Cardiac muscle cell (in vitro differentiated cells and primary cell): ENCODE data around the gene TSN. TPM values are rescaled to one million over a fixed set of nuclear protein-coding genes. Genes with fewer than 3 reads are reported as not detected.

Experiments used
- DNase-seq, 2 donors: peaks; one replicate each; pipeline versions ENCODE4 v3.0.0 to v3.0.0-alpha.2; 2010 to 2017; ENCODE audit warnings: low read depth in 1 of 2, low spot score in 1 of 2
- H3K27ac ChIP-seq: fragments of 200-600 bp; sonication (generic); 2 replicates; pipeline ENCODE4 v1.5.1; 2016
- H3K27me3 ChIP-seq: fragments of 200-600 bp; sonication (generic); 2 replicates; pipeline ENCODE4 v1.6.0; 2016; ENCODE audit warnings: control low read depth
- H3K36me3 ChIP-seq: fragments of 200-600 bp; sonication (generic); 2 replicates; pipeline ENCODE4 v1.5.1; 2016; ENCODE audit warnings: control low read depth
- H3K4me1 ChIP-seq: fragments of 200-600 bp; sonication (generic); 2 replicates; pipeline ENCODE4 v1.8.1; 2017; ENCODE audit warnings: low read depth, mild to moderate bottlenecking, mixed run types
- H3K4me3 ChIP-seq: fragments of 200-600 bp; sonication (generic); 2 replicates; pipeline ENCODE4 v1.5.1; 2016; ENCODE audit warnings: mild to moderate bottlenecking
- H3K9me3 ChIP-seq: fragments of 200-600 bp; sonication (generic); 2 replicates; pipeline ENCODE4 v1.5.1; 2017; ENCODE audit warnings: low read depth, mild to moderate bottlenecking, control low read depth
- polyA plus RNA-seq: library from polyadenylated mRNA; unstranded; fragments of >200 nt; fragmentation: Nextera tagmentation; extraction: Ambion mirVana; gene quantifications from 2 replicates; pipeline ENCODE4 v1.2.1, GENCODE V29; 2016
- total RNA-seq: library from RNA; depleted of rRNA; stranded (reverse); fragments of >200 nt; gene quantifications from 2 replicates; pipeline ENCODE4 v1.2.3, GENCODE V29; 2016
- TF ChIP-seq, protein P1 (sequence below): IDR thresholded peaks from 2 replicates; pipeline ENCODE4 v1.5.1; 2012; ENCODE audit warnings: low read depth, mild to moderate bottlenecking, low read length

TSN gene
- total and polyA plus RNA-seq, 2 experiments from 2014 or later: 27.0 to 57.3 TPM

DNA sequence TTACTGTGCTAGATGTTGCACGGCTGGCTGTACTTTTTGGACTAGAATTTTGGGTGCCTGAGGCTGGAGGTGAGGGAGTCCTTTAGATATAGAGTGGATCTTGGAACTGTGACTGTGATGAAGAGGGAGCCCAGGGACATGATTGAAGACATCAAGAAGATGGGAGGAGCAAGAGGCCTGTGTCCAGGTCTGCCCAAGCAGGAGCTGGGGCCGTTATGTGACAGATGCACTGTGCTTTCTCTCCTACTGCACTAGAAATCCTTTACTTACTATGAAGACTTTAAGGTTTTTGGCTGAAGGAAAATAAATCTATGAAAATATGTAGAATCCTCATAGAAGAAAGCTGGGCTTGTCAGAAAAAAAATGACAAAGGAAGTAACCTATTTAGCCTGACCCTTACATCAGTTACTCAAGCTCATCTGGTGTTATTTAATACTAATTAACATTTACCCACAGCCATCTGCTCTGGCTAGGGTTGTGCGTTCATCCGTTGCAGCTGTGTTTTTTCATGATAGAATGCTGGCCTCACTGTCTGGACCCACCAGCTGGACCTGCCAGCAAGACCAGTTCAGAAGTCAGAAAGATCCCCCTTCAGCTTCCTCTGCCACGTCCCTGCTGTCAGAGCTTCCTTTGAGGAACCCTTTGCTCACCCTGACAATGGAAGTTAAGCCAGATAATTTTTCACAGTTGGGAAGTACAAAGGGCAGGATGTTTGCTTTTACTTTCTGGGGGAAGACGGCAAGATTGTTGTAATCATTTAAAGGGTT lies 16.7 kb downstream of the TSN start:
- H3K27me3 ChIP-seq: no peaks in the 10 kb centered on the region
- TF ChIP-seq, protein P1, sequence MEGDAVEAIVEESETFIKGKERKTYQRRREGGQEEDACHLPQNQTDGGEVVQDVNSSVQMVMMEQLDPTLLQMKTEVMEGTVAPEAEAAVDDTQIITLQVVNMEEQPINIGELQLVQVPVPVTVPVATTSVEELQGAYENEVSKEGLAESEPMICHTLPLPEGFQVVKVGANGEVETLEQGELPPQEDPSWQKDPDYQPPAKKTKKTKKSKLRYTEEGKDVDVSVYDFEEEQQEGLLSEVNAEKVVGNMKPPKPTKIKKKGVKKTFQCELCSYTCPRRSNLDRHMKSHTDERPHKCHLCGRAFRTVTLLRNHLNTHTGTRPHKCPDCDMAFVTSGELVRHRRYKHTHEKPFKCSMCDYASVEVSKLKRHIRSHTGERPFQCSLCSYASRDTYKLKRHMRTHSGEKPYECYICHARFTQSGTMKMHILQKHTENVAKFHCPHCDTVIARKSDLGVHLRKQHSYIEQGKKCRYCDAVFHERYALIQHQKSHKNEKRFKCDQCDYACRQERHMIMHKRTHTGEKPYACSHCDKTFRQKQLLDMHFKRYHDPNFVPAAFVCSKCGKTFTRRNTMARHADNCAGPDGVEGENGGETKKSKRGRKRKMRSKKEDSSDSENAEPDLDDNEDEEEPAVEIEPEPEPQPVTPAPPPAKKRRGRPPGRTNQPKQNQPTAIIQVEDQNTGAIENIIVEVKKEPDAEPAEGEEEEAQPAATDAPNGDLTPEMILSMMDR: no peak
- no peak overlapping the region for H3K27ac ChIP-seq
- H3K4me1 ChIP-seq: no peaks in the 10 kb centered on the region
- DNase-seq: peak in 1 of 2 donors; percentile 54
- H3K9me3 ChIP-seq: no peaks in the 10 kb centered on the region
- no peak overlapping the region for H3K4me3 ChIP-seq
- peaks cover 3% of the 10 kb centered on the region for H3K36me3 ChIP-seq

DNA sequence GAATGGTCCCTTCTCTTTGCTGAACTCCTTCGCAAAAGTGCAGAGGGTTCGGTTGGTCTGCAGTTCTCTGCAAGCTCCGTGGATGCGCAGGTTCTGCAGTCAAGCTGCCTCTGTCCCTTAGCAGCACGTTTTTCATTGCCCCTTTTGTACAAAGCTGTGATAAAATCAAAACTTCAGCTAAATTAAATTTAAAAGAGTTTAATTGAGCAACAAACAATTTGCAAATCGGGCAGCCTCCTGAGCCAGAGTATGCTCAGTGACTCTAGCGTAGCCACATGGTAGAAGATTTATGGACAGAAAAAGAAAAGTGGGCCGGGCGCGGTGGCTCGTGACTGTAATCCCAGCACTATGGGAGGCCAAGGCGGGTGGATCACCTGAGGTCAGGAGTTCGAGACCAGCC lies 18.8 kb downstream of the TSN start:
- TF ChIP-seq, protein P1: no peak
- H3K27me3 ChIP-seq: no peaks in the 10 kb centered on the region
- no peaks in the 10 kb centered on the region for H3K9me3 ChIP-seq
- no peak for DNase-seq
- no peak overlapping the region for H3K27ac ChIP-seq
- H3K4me1 ChIP-seq: no peaks in the 10 kb centered on the region
- no peaks in the 10 kb centered on the region for H3K36me3 ChIP-seq
- no peak overlapping the region for H3K4me3 ChIP-seq

DNA sequence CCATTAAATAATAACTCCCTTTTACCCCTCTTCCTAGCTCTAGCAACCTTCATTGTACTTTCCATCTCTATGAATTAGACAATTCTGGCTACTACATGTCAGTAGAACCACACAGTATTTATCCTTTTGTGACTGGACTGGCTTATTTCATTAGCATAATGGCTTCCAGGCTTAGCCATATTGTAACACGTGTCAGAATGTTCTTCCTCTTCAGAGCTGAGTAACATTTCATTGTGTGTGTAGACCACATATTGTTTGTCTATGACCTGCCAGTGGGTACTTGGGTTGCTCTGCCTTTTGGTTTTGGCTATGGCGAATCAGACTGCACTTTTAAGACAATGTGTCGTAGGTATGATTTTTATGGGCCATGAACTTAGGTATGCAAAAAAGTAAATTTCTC lies 20.9 kb downstream of the TSN start:
- no peaks in the 10 kb centered on the region for H3K36me3 ChIP-seq
- TF ChIP-seq, protein P1: no peak
- DNase-seq: no peak

DNA sequence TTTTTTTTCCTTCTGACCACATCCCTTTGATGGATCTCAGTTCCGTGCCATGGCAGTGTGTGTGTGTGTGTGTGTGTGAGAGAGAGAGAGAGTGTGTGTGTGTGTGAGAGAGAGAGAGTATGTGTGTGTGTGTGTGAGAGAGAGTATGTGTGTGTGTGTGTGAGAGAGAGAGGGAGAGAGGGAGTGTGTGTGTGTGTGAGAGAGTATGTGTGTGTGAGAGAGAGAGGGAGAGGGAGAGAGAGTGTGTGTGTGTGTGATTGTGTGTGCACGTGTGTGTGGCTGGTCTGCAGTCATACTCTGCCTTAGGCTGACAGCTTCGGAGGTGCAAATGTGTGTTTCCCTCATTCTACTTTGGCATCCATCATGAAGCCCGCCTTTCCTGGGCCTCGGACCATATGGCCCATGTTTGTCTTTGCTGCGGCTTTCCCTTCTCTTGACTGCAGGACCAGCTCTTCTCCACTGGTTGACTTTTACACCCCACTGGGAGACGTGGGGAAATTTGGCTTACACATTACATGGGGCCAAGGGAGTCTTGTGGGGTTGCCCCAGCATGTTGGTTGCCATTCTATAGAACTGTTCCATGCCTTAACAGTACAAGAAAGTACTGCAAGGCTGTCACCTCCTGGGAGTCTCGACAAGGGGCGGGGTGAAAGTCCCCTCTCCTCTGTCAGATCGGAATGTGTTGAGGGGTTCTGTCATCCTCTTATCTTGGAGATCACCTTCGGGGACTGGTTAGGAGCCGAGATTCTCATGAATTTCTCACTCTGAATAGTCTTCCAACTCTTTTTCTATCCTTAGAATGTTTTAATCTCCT lies 21.6 kb downstream of the TSN start:
- H3K36me3 ChIP-seq: no peaks in the 10 kb centered on the region
- TF ChIP-seq, protein P1: no peak
- no peaks in the 10 kb centered on the region for H3K27me3 ChIP-seq
- no peak overlapping the region for H3K27ac ChIP-seq
- H3K9me3 ChIP-seq: no peaks in the 10 kb centered on the region
- peak in 1 of 2 donors; percentile 6 for DNase-seq
- H3K4me3 ChIP-seq: no peak overlapping the region
- no peaks in the 10 kb centered on the region for H3K4me1 ChIP-seq

More for the DNA sequence above, 20.9 kb downstream of the TSN start:
- H3K4me3 ChIP-seq: no peak overlapping the region
- no peak overlapping the region for H3K27ac ChIP-seq
- H3K27me3 ChIP-seq: no peaks in the 10 kb centered on the region
- no peaks in the 10 kb centered on the region for H3K4me1 ChIP-seq
- H3K9me3 ChIP-seq: no peaks in the 10 kb centered on the region

DNA sequence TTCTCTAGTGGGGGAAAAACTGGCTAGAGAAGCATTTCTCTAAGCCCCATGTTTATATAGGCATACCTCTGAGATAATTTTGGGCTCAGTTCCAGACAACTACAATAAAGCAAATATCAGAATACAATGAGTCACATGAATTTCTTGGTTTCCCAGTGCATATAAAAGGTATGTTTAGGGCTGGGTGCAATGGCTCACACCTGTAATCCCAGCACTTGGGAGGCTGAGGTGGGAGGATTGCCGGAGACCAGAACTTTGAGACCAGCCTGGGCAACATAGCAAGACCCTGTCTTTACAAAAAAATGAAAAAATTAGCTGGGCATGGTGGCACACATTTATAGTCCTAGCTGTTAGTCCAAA lies 22.2 kb downstream of the TSN start:
- Histone ChIP-seq H3K27ac (no peak overlapping the region), H3K9me3 (no peaks in the 10 kb centered on the region), H3K27me3 (no peaks in the 10 kb centered on the region), H3K36me3 (no peaks in the 10 kb centered on the region), H3K4me1 (no peaks in the 10 kb centered on the region), H3K4me3 (no peak overlapping the region)
- DNase-seq: peak in 1 of 2 donors; percentile 73
- TF ChIP-seq, protein P1: no peak
